ENCODE results near the gene TRAPPC3L. TPM values are rescaled to one million over a fixed set of nuclear protein-coding genes. Genes with fewer than 3 reads are reported as not detected.

The TRAPPC3L gene
- total and polyA plus RNA-seq, 2 of the 13 experiments (the other 11 are each of a cell fraction or from before 2014, with no cell fraction given), result not detected

DNA sequence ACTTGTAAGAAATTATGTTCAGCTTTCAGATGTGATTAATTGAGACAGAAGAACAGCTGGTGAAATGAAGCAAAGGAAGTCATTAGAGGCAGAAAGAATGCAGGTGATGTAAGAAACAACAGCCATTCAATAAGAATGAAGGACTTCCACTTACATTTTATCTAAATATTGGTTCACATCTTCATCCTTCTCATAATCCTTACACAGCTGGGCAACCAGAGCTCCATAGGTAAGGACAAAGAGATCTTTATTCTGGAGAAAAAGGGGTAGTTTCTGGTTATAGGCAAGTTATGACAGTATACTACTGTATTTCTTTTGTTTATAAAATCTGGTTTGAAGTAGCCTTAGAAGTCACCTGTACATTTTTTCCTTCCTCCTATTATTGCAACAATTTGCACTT is 2.3 kb downstream of the TRAPPC3L start:
- intact Hi-C loops (cut with micrococcal nuclease; ENCODE audit: unreplicated experiment) (no loop called here), in situ Hi-C loops (cut with HindIII; ENCODE audit: extremely low pct_ligation_motif_present, low pct_unique_long_range_greater_than_20kb) (no loop called here)
- no peaks in the 10 kb centered on the region for H4K20me1 ChIP-seq (ENCODE audit: insufficient read depth, low read length)
- no peaks in the 10 kb centered on the region for H3K4me1 ChIP-seq (ENCODE audit: insufficient read depth, low read length)
- H3K27me3 ChIP-seq (ENCODE audit: control insufficient read depth in 1 of 2, insufficient read depth in 2 of 2, low read length in 2 of 2), result peaks cover 0 to 20% of the 10 kb centered on the region in 2 experiments; a peak in 1 of 5 replicates
- no peak overlapping the region for H2AFZ ChIP-seq (ENCODE audit: low read length)
- no peaks in the 10 kb centered on the region for H3K9me3 ChIP-seq (ENCODE audit: low read length)
- no peaks in the 10 kb centered on the region for H3K79me2 ChIP-seq (ENCODE audit: insufficient read depth, low read length)
- no peak for DNase-seq (ENCODE audit: low spot score)
- CTCF ChIA-PET (ENCODE audit: low intra/inter-chr PET ratio, low total read pairs), result no interaction called here
- FAIRE-seq, result no peak
- H3K4me2 ChIP-seq (ENCODE audit: low read depth, low read length), result no peak overlapping the region
- no peak for ATAC-seq
- no peak overlapping the region for H3K27ac ChIP-seq (ENCODE audit: extremely low read length, insufficient read depth, low read length)
- no peak for TF ChIP-seq ZC3H4 (CRISPR knock-in tag; IDR thresholded peaks at IDR 0.05; ENCODE audit: borderline replicate concordance)
- no peak for TF ChIP-seq RBM22 (optimal IDR thresholded peaks at IDR 0.05; ENCODE audit: low read length)
- TF ChIP-seq MTA1 (CRISPR knock-in tag; IDR thresholded peaks at IDR 0.05; ENCODE audit: borderline replicate concordance), result no peak
- no peak for TF ChIP-seq NR3C1 (CRISPR knock-in tag; IDR thresholded peaks at IDR 0.05)
- no peak for TF ChIP-seq NR2F6 (IDR thresholded peaks at IDR 0.05)
- TF ChIP-seq NR2F6 (CRISPR knock-in tag; IDR thresholded peaks at IDR 0.05), result no peak
- no peak for TF ChIP-seq TBX2 (CRISPR knock-in tag; IDR thresholded peaks at IDR 0.05; ENCODE audit: borderline replicate concordance)
- TF ChIP-seq, protein P1, sequence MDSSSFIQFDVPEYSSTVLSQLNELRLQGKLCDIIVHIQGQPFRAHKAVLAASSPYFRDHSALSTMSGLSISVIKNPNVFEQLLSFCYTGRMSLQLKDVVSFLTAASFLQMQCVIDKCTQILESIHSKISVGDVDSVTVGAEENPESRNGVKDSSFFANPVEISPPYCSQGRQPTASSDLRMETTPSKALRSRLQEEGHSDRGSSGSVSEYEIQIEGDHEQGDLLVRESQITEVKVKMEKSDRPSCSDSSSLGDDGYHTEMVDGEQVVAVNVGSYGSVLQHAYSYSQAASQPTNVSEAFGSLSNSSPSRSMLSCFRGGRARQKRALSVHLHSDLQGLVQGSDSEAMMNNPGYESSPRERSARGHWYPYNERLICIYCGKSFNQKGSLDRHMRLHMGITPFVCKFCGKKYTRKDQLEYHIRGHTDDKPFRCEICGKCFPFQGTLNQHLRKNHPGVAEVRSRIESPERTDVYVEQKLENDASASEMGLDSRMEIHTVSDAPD (CRISPR knock-in tag; IDR thresholded peaks at IDR 0.05), result no peak
- no peak for TF ChIP-seq PRMT3 (CRISPR knock-in tag; IDR thresholded peaks at IDR 0.05; ENCODE audit: borderline replicate concordance, low read depth)
- H3K36me3 ChIP-seq (replicated peaks in 1 of 2; ENCODE audit: control insufficient read depth in 1 of 2, insufficient read depth in 2 of 2, low read length in 2 of 2), result no peaks in the 10 kb centered on the region
- POLR2A ChIA-PET, result no interaction called here
- BruUV-seq (replicated peaks), result no TSS peak
- no peak overlapping the region for H3K9ac ChIP-seq (ENCODE audit: insufficient read depth, low read depth, low read length)
- no peak overlapping the region for H3K4me3 ChIP-seq (replicated peaks in 1 of 3; ENCODE audit: insufficient read depth in 1 of 3, low read depth in 2 of 3, low read length in 3 of 3)

DNA sequence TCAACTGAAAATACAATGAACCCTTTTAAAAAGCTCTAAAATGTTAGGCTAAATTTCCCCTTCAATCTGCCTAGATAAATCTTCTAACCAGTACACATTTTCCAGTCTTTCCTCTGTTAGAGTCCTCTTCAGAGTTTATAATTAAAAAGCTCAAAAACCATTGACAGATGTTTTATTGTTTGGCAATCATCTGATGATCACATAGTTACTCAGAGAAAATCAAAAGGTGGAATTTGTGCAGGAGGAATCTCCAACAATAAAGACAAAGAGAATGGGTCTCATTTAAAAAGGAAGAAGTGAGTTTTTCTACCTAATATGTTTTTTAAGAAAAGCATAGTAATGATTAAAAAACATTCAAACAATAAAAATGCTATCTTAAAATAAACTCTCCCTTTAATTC is 3.1 kb downstream of the TRAPPC3L start:
- DNase-seq (ENCODE audit: low spot score) (no peak), ATAC-seq (no peak), FAIRE-seq (no peak)
- POLR2A ChIA-PET, result interaction anchor here (1.3 kb wide), 1 partner anchor 29 kb away, joined by 3 read pairs; the partner anchor contains the start of gene RWDD1
- Histone ChIP-seq H3K4me2 (ENCODE audit: low read depth, low read length) (no peak overlapping the region), H3K79me2 (ENCODE audit: insufficient read depth, low read length) (no peaks in the 10 kb centered on the region), H3K4me1 (ENCODE audit: insufficient read depth, low read length) (peaks cover under 1% of the 10 kb centered on the region; the same call in 1 of the 2 replicates), H2AFZ (ENCODE audit: low read length) (no peak overlapping the region), H4K20me1 (ENCODE audit: insufficient read depth, low read length) (no peaks in the 10 kb centered on the region), H3K4me3 (replicated peaks in 1 of 3; ENCODE audit: insufficient read depth in 1 of 3, low read depth in 2 of 3, low read length in 3 of 3) (no peak overlapping the region), H3K9ac (ENCODE audit: insufficient read depth, low read depth, low read length) (no peak overlapping the region), H3K27me3 (ENCODE audit: control insufficient read depth in 1 of 2, insufficient read depth in 2 of 2, low read length in 2 of 2) (peaks cover 0 to 27% of the 10 kb centered on the region in 2 experiments; a peak in 2 of 5 replicates), H3K9me3 (ENCODE audit: low read length) (no peaks in the 10 kb centered on the region), H3K36me3 (replicated peaks in 1 of 2; ENCODE audit: control insufficient read depth in 1 of 2, insufficient read depth in 2 of 2, low read length in 2 of 2) (no peaks in the 10 kb centered on the region), H3K27ac (ENCODE audit: extremely low read length, insufficient read depth, low read length) (no peak overlapping the region)
- CTCF ChIA-PET (ENCODE audit: low intra/inter-chr PET ratio, low total read pairs), result no interaction called here
- in situ Hi-C loops (cut with HindIII; ENCODE audit: extremely low pct_ligation_motif_present, low pct_unique_long_range_greater_than_20kb), result no loop called here
- intact Hi-C loops (cut with micrococcal nuclease; ENCODE audit: unreplicated experiment), result no loop called here
- no peak for TF ChIP-seq RAD51 (IDR thresholded peaks at IDR 0.05; ENCODE audit: borderline replicate concordance)
- BruUV-seq (replicated peaks), result no TSS peak

Data from HepG2 (cell line).